HEK293 (cell line): ENCODE data around the gene RITA1.

Experiments used
- CTCF ChIA-PET: fragments of 350-600 bp; formaldehyde crosslinking; extraction: SDS; loops from one replicate; lab custom pipeline; 2021; ENCODE audit warnings: antibody characterized with exemption; lab: Yijun Ruan, JAX
- POLR2A ChIA-PET: fragments of 300-600 bp; formaldehyde crosslinking; extraction: SDS; loops from one replicate; lab custom pipeline; 2020; ENCODE audit warnings: antibody characterized with exemption, inconsistent platforms; lab: Yijun Ruan, JAX
- H3K27ac ChIP-seq: fragments of 200-500 bp; sonication (Bioruptor generic); 2 replicates; pipeline ENCODE4 v1.5.1; 2014; ENCODE audit warnings: low read depth, low read length, control low read depth, inconsistent platforms; ENCODE audit errors: extremely low read depth
- H3K36me3 ChIP-seq, 2 experiments: fragments of 200-500 bp in 1 of 2; sonication (Bioruptor generic) in 1 of 2; 1 replicate in 1 of 2; 2 replicates in 1 of 2; pipeline ENCODE4 v1.5.1; 2014 to 2017; ENCODE audit warnings: inconsistent platforms in 2 of 2, low read length in 2 of 2; ENCODE audit not compliant: control insufficient read depth in 2 of 2, insufficient read depth in 1 of 2
- H3K4me1 ChIP-seq: fragments of 200-500 bp; sonication (Bioruptor generic); 2 replicates; pipeline ENCODE4 v1.5.1; 2014; ENCODE audit warnings: mild to moderate bottlenecking, low read length, inconsistent platforms; ENCODE audit not compliant: control insufficient read depth, insufficient read depth
- H3K4me3 ChIP-seq: 2 replicates; pipeline ENCODE4 v1.5.1; 2011; ENCODE audit warnings: low read depth, mild to moderate bottlenecking, control low read depth, low read length, moderate library complexity
- H3K9me3 ChIP-seq: fragments of 200-500 bp; sonication (Bioruptor generic); 2 replicates; pipeline ENCODE4 v1.5.1; 2014; ENCODE audit warnings: low read depth, low read length, inconsistent platforms; ENCODE audit not compliant: control insufficient read depth, insufficient read depth
- ATF2 ChIP-seq: fragments of 450-650 bp; formaldehyde crosslinking; IDR thresholded peaks from 2 replicates; pipeline ENCODE4 v1.5.1; 2016; ENCODE audit warnings: missing biosample characterization, missing genetic modification characterization, low read depth
- FEZF1 ChIP-seq: fragments of 450-650 bp; formaldehyde crosslinking; IDR thresholded peaks from 2 replicates; pipeline ENCODE4 v1.5.1; 2016; ENCODE audit warnings: missing biosample characterization, missing genetic modification characterization
- HOXA7 ChIP-seq: sonication (generic); formaldehyde crosslinking; IDR thresholded peaks from 2 replicates; pipeline ENCODE4 v1.8.1; 2022; ENCODE audit warnings: missing genetic modification reagents, borderline replicate concordance
- HOXC10 ChIP-seq: sonication (generic); formaldehyde crosslinking; IDR thresholded peaks from 2 replicates; pipeline ENCODE4 v1.8.1; 2023; ENCODE audit warnings: mild to moderate bottlenecking, missing genetic modification reagents
- INSM2 ChIP-seq: fragments of 450-650 bp; formaldehyde crosslinking; IDR thresholded peaks from 2 replicates; pipeline ENCODE4 v1.5.1; 2016; ENCODE audit warnings: missing biosample characterization, missing genetic modification characterization
- KLF16 ChIP-seq: fragments of 450-650 bp; formaldehyde crosslinking; IDR thresholded peaks from 2 replicates; pipeline ENCODE4 v1.5.1; 2017; ENCODE audit warnings: missing biosample characterization, missing genetic modification characterization
- KLF7 ChIP-seq: fragments of 450-650 bp; formaldehyde crosslinking; IDR thresholded peaks from 2 replicates; pipeline ENCODE4 v1.5.1; 2016; ENCODE audit warnings: missing biosample characterization, missing genetic modification characterization, borderline replicate concordance
- MZF1 ChIP-seq: fragments of 450-650 bp; formaldehyde crosslinking; IDR thresholded peaks from 2 replicates; pipeline ENCODE4 v1.5.1; 2017; ENCODE audit warnings: missing biosample characterization, missing genetic modification characterization, borderline replicate concordance
- PBX3 ChIP-seq: sonication (generic); formaldehyde crosslinking; IDR thresholded peaks from 2 replicates; pipeline ENCODE4 v1.8.1; 2022; ENCODE audit warnings: mild to moderate bottlenecking, moderate library complexity, missing genetic modification reagents
- REST ChIP-seq: fragments of 450-650 bp; formaldehyde crosslinking; IDR thresholded peaks from 2 replicates; pipeline ENCODE4 v1.5.1; 2016; ENCODE audit warnings: missing biosample characterization, missing genetic modification characterization
- ZNF132 ChIP-seq: fragments of 450-650 bp; formaldehyde crosslinking; IDR thresholded peaks from 2 replicates; pipeline ENCODE4 v1.5.1; 2017; ENCODE audit warnings: missing biosample characterization, missing genetic modification characterization, borderline replicate concordance
- ZNF138 ChIP-seq: fragments of 450-650 bp; formaldehyde crosslinking; IDR thresholded peaks from 2 replicates; pipeline ENCODE4 v1.5.1; 2016; ENCODE audit warnings: missing biosample characterization, missing genetic modification characterization, borderline replicate concordance
- ZNF157 ChIP-seq: fragments of 450-650 bp; formaldehyde crosslinking; IDR thresholded peaks from 2 replicates; pipeline ENCODE4 v1.5.1; 2016; ENCODE audit warnings: missing biosample characterization, missing genetic modification characterization
- ZNF174 ChIP-seq: fragments of 450-650 bp; formaldehyde crosslinking; IDR thresholded peaks from 2 replicates; pipeline ENCODE4 v1.5.0; 2017; ENCODE audit warnings: missing biosample characterization, mild to moderate bottlenecking, missing genetic modification characterization
- ZNF302 ChIP-seq: fragments of 450-650 bp; formaldehyde crosslinking; IDR thresholded peaks from 2 replicates; pipeline ENCODE4 v1.5.1; 2016; ENCODE audit warnings: missing biosample characterization, missing genetic modification characterization, low read depth
- ZNF311 ChIP-seq: fragments of 450-650 bp; formaldehyde crosslinking; IDR thresholded peaks from 2 replicates; pipeline ENCODE4 v1.5.1; 2017; ENCODE audit warnings: missing biosample characterization, missing genetic modification characterization, borderline replicate concordance
- ZNF341 ChIP-seq: fragments of 450-650 bp; formaldehyde crosslinking; IDR thresholded peaks from 2 replicates; pipeline ENCODE4; 2016; ENCODE audit warnings: low read depth, missing biosample characterization, missing genetic modification characterization
- ZNF366 ChIP-seq: fragments of 450-650 bp; formaldehyde crosslinking; conservative IDR thresholded peaks from 2 replicates; pipeline ENCODE4 v1.5.1; 2016; ENCODE audit warnings: missing biosample characterization, missing genetic modification characterization
- ZNF549 ChIP-seq: fragments of 450-650 bp; IDR thresholded peaks from 2 replicates; pipeline ENCODE4 v1.5.1; 2018; ENCODE audit warnings: missing biosample characterization, missing genetic modification characterization, mild to moderate bottlenecking, inconsistent platforms, moderate library complexity
- ZNF645 ChIP-seq: fragments of 450-650 bp; formaldehyde crosslinking; IDR thresholded peaks from 2 replicates; pipeline ENCODE4; 2016; ENCODE audit warnings: missing biosample characterization, missing genetic modification characterization
- ZNF654 ChIP-seq: fragments of 450-650 bp; formaldehyde crosslinking; IDR thresholded peaks from 2 replicates; pipeline ENCODE4 v1.5.1; 2016; ENCODE audit warnings: low read depth, missing biosample characterization, missing genetic modification characterization
- ZNF664 ChIP-seq: fragments of 450-650 bp; formaldehyde crosslinking; IDR thresholded peaks from 2 replicates; pipeline ENCODE4 v1.5.1; 2016; ENCODE audit warnings: missing biosample characterization, missing genetic modification characterization
- ZXDB ChIP-seq: fragments of 450-650 bp; formaldehyde crosslinking; IDR thresholded peaks from 2 replicates; pipeline ENCODE4 v1.5.1; 2016; ENCODE audit warnings: missing biosample characterization, missing genetic modification characterization

Gene RITA1

GRCh38 chr12:113163030-113163360, 22.5 kb upstream of the RITA1 start (continued):
- TF ChIP-seq REST (tag by site-specific recombination) (no peak), ZNF311 (no peak), ZNF549 (no peak), ZNF341 (tag by site-specific recombination) (no peak), ZNF302 (no peak), PBX3 (CRISPR knock-in tag) (no peak), ZNF132 (tag by site-specific recombination) (no peak), ZNF174 (tag by site-specific recombination) (no peak), ZNF664 (tag by site-specific recombination) (no peak)
- TF ChIP-seq, all 188 proteins: peak for 0

GRCh38 chr12:113164014-113164413, 21.5 kb upstream of the RITA1 start:
- no peak overlapping the region for H3K27ac ChIP-seq
- no peaks in the 10 kb centered on the region; the same call in 1 of the 2 replicates for H3K4me1 ChIP-seq
- H3K4me3 ChIP-seq: no peak overlapping the region
- POLR2A ChIA-PET: no interaction called here
- CTCF ChIA-PET: no interaction called here
- no peaks in the 10 kb centered on the region for H3K9me3 ChIP-seq
- peaks cover 11 to 88% of the 10 kb centered on the region in 2 experiments; a peak in 2 of 3 replicates for H3K36me3 ChIP-seq
- TF ChIP-seq ZNF138 (tag by site-specific recombination) (no peak), ZNF654 (no peak), MZF1 (tag by site-specific recombination) (no peak), ZXDB (tag by site-specific recombination) (no peak), ZNF645 (tag by site-specific recombination) (no peak), KLF16 (tag by site-specific recombination) (no peak), FEZF1 (tag by site-specific recombination) (no peak), PBX3 (CRISPR knock-in tag) (no peak), ZNF366 (tag by site-specific recombination) (no peak), ZNF341 (tag by site-specific recombination) (no peak), HOXC10 (CRISPR knock-in tag) (no peak), INSM2 (tag by site-specific recombination) (no peak), KLF7 (tag by site-specific recombination) (no peak), REST (tag by site-specific recombination) (no peak), ZNF157 (tag by site-specific recombination) (no peak), ATF2 (tag by site-specific recombination) (no peak), HOXA7 (CRISPR knock-in tag) (no peak)
